ENCODE data around the gene ZFPM1. TPM values are rescaled to one million over a fixed set of nuclear protein-coding genes. Genes with fewer than 3 reads are reported as not detected.

The ZFPM1 gene
- total RNA-seq, 1 donor from 2014 or later: 5.5 TPM

DNA sequence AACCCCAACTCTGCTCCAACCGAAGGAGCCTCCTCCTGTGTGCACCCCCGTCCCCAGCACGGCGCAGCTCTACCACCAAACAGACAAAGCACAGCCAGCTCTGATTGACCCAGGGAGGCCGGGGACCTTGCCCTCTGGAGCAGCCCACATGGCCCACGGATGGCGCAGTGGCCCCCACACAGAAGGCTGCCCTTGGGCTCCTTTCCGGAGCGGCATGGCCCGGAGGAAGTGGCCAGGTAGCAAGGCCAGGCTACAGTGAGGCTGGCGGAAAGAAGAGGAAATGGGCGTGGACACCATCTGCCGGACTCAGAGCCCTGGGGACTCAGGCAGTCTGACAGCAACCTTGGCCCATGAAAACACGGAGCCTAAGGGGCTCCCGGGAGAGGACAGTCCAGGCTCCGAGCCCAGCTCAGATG, 97.2 kb downstream of the ZFPM1 start:
- DNase-seq (ENCODE audit: low spot score in 2 of 2): no peak
- Histone ChIP-seq H3K27ac (no peak overlapping the region), H3K36me3 (no peaks in the 10 kb centered on the region), H3K9me3 (no peaks in the 10 kb centered on the region), H3K27me3 (peaks cover 4% of the 10 kb centered on the region), H3K4me3 (no peak overlapping the region), H3K4me1 (no peaks in the 10 kb centered on the region)
- TF ChIP-seq, protein P1, sequence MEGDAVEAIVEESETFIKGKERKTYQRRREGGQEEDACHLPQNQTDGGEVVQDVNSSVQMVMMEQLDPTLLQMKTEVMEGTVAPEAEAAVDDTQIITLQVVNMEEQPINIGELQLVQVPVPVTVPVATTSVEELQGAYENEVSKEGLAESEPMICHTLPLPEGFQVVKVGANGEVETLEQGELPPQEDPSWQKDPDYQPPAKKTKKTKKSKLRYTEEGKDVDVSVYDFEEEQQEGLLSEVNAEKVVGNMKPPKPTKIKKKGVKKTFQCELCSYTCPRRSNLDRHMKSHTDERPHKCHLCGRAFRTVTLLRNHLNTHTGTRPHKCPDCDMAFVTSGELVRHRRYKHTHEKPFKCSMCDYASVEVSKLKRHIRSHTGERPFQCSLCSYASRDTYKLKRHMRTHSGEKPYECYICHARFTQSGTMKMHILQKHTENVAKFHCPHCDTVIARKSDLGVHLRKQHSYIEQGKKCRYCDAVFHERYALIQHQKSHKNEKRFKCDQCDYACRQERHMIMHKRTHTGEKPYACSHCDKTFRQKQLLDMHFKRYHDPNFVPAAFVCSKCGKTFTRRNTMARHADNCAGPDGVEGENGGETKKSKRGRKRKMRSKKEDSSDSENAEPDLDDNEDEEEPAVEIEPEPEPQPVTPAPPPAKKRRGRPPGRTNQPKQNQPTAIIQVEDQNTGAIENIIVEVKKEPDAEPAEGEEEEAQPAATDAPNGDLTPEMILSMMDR (IDR thresholded peaks at IDR 0.05): no peak
- intact Hi-C loops (cut with DNase I): no loop called here

DNA sequence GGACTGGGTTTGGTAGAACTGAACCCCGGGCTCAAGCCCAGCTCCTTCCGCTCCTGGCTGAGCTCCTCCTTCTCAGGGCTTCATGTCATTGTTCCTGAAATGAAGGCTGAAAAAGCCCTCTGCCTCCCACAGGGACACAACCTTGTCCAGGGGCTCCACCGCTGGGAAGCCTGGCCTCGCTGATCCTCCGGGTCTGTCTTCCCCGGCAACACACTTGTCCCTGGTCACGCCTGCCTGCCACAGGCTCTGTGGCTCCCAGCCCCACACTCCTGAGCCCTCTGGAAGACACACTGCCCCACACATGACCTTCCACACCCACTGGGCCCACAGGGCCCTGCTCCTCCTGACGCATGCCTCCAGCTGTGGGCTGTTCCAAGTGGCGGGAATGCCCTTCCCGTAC, 99.1 kb downstream of the ZFPM1 start:
- Histone ChIP-seq H3K36me3 (no peaks in the 10 kb centered on the region), H3K4me1 (no peaks in the 10 kb centered on the region), H3K9me3 (no peaks in the 10 kb centered on the region), H3K27me3 (peaks cover 4% of the 10 kb centered on the region), H3K27ac (no peak overlapping the region), H3K4me3 (no peak overlapping the region)
- intact Hi-C loops (cut with DNase I): no loop called here
- no peak for DNase-seq (ENCODE audit: low spot score in 2 of 2)
- TF ChIP-seq, protein P1 (IDR thresholded peaks at IDR 0.05): no peak

DNA sequence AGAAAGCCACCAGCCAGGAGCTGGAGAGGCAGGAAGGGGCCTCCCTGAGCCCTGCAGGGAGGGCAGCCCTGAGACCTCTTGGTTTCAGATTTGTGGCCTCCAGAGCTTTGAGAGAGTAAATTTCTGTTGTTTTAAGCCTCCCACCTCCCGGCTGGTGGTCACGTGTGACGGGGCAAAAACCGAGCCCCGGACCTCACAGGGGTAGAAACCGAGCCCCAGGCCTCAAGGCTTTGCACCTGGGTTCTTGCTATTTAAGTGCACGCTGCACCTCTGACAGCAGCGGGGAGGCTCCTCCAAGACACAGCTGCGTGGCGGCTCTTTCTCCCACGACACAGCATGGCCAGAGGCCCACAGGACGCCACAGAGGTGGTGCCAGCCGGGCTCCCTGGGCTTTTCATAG, 99.7 kb downstream of the ZFPM1 start:
- DNase-seq (ENCODE audit: low spot score in 2 of 2): no peak
- no peak overlapping the region for H3K27ac ChIP-seq
- H3K4me1 ChIP-seq: no peaks in the 10 kb centered on the region
- H3K36me3 ChIP-seq: no peaks in the 10 kb centered on the region
- no peaks in the 10 kb centered on the region for H3K9me3 ChIP-seq
- intact Hi-C loops (cut with DNase I): no loop called here
- TF ChIP-seq, protein P1 (IDR thresholded peaks at IDR 0.05): no peak
- no peak overlapping the region for H3K4me3 ChIP-seq
- peaks cover 4% of the 10 kb centered on the region for H3K27me3 ChIP-seq

DNA sequence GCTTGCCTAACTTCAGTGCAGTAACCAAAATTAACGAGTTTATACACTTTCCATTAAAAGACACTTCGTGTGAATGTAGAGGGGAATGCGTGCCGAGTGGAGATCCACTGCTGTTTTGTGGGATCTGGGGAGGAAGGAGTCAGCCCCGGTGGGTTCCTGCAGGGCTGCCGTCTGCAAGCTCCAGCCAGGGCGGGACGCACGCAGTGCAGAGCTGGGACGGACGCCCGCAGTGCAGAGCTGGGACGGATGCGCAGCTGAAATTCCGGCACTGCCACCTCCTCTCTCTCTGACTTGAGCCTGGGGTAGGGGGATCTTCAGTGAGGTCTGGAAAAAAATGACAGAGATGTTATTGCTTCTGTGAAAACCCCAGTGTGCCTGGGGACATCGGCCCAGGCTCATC, 100.7 kb downstream of the ZFPM1 start:
- TF ChIP-seq, protein P1 (IDR thresholded peaks at IDR 0.05): no peak
- Histone ChIP-seq H3K27me3 (peaks cover 4% of the 10 kb centered on the region), H3K4me3 (no peak overlapping the region), H3K27ac (no peak overlapping the region), H3K9me3 (no peaks in the 10 kb centered on the region), H3K36me3 (no peaks in the 10 kb centered on the region), H3K4me1 (no peaks in the 10 kb centered on the region)
- no peak for DNase-seq (ENCODE audit: low spot score in 2 of 2)
- intact Hi-C loops (cut with DNase I): no loop called here

DNA sequence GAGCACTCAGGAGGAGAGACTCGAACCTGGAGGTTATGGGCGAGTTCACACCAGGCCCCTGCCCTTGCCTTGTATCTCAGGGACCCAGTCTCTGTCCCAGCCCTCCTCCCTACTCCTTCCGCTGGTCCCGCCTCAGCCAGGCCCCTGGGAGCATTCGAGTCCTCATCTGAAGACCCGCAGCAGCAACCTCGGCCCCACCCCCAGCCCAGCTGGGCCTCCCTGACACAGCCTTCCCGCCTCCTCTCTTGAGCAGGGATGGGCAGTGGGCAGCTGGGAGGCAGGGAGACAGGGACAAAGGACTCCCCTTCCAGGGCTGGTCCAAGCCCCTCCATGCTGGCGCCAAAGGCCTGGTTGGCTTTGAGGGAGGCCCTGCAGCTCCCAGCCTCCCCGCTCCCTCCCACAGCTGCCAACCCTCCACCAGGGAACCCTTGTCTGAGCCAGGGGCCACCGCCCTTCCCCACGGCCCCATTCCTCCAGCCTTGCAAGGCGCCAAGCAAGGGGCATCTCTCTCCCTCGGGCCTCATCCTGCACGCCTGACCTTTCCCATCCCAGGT, 101.7 kb downstream of the ZFPM1 start:
- H3K27me3 ChIP-seq: peaks cover 4% of the 10 kb centered on the region
- no peak overlapping the region for H3K27ac ChIP-seq
- no peaks in the 10 kb centered on the region for H3K36me3 ChIP-seq
- intact Hi-C loops (cut with DNase I): no loop called here
- H3K4me1 ChIP-seq: no peaks in the 10 kb centered on the region
- no peak overlapping the region for H3K4me3 ChIP-seq
- DNase-seq (ENCODE audit: low spot score in 2 of 2): no peak
- H3K9me3 ChIP-seq: no peaks in the 10 kb centered on the region
- TF ChIP-seq, protein P1 (IDR thresholded peaks at IDR 0.05): no peak

All from ascending aorta (tissue), 2 donors.